Activated CD4-positive, alpha-beta T cell treated with anti-CD3 and anti-CD28 coated beads for 24 hours (primary cell): ENCODE results near the gene RASA3.
"Not testable (repeated sequence)": the region's sequence is repeated elsewhere in the genome, so short reads cannot be mapped to it uniquely, and the experiment has no call there.

Experiments
- DNase-seq, 2 donors: peaks; one replicate each; pipeline ENCODE4 v3.0.0-alpha.2; 2020; ENCODE audit warnings: low read depth in 2 of 2

RASA3 gene

DNA sequence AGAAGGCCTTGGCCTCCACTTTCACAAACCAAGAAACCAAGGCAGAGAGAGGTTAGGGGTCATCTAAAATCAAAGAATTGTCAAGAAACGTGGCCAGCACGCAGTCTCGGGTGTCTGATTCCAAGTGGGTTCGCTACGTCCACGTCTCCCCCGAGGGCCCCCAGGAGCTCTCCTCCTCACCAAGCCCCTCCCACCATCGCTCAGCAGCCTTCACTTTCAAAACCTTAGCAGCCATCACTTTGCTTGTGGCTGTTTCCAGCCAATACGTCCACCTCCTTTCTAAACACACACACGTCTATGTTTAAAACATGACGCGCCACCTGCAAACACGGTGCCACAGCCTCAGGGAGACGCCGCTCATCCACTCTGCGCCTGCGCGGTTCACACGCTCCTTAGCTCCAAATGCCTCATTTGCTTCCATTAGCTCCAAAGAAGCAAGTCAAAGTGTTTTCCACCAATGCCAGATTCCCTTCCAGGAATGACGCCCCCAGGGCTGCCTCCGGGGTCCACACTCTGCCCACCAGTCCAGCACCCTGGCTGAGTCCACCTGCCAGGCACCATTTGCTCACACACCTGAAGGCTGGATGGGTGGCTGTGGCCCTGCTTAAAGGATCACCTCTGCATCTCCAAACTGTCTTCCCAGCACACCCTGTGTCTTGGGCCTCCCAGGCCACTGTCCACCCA, 5.5 kb downstream of the RASA3 start:
- DNase-seq: no peak

DNA sequence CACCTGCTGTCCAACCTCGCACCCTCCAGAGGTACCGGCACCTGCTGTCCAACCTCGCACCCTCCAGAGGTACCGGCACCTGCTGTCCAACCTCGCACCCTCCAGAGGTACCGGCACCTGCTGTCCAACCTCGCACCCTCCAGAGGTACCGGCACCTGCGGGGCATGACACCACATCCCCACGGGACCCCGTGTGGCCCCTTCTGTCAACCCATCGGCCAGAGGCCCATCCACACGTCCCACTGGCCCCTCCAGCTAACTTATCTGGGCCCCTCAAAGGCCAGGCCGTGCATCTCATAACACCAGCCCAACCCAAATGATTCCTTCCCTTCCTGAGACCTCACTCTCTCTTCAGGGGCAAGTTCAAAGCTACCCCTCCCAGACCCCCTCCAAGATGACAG, 6.3 kb downstream of the RASA3 start:
- DNase-seq: not testable (repeated sequence)

DNA sequence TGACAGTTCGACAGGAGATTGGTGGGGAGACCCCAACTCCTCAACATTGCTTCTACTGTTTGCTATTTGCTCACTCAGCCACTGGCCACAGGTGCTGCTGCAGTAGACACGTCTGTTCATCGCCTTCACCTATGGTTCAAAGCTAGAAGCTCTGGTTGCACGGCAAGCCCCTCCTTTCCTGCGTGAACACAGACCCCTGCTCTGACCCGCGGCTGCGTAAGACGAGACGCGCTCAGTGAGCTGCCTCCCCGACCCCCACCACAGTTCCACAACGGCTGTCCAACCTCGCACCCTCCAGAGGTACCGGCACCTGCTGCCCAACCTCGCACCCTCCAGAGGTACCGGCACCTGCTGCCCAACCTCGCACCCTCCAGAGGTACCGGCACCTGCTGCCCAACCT, 6.8 kb downstream of the RASA3 start:
- no peak for DNase-seq

DNA sequence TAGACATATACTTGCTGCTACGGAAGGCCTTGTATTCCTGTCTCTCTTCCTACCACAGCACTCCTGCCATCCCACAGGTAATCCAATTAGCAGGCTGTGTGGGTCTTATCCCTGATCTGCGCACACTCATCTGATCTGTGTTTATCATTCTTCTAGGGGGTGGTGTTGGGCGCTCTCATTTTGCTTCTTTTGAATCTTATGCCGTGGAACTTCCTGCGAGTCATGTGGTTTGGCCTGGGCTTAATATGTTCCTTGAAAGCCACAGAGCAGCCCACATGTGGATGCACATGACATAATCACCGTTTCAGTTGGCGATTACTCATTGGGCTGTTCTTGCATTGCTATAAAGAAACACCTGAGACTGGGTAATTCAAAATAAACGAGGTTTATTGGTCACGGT, 7.5 kb downstream of the RASA3 start:
- DNase-seq: peak; percentile 56

DNA sequence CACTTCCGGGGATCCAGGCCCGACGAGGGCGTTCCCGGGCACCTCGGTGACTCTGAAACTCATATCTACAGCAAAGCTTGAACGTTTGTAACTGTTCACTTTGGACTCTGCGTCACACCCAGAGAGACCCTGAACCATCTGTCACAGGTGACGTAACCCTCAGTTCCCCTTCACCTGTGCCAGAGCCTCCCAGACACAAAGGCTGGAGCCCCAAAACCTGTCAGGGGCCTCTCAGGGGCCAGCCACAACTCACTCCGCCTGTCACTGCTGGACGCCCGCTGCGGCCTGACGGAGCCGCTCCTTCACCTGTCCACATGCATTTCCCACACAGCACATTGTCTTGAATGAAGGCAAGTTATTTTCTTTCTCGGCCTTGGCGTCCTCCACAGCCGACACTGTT, 8.0 kb downstream of the RASA3 start:
- no peak for DNase-seq

DNA sequence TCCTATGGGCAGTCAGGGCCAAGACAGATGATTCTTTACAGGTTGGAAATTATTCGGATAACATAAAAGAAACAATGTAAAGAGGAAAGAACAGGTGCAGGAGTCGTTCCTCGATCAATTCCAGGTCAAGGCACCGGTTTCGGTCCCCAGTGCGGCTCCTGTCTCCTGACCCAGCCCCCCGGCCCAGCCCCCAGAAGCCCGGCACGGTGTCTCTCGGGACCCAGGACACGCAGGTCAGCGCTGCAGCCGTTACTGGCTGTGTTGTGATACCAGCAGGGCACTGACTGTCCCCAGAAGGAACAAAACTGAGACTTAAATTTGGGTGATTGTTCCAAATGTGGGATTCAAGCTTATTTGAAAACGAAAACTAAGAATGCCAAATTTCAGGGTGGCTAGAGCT, 8.5 kb downstream of the RASA3 start:
- DNase-seq: no peak

DNA sequence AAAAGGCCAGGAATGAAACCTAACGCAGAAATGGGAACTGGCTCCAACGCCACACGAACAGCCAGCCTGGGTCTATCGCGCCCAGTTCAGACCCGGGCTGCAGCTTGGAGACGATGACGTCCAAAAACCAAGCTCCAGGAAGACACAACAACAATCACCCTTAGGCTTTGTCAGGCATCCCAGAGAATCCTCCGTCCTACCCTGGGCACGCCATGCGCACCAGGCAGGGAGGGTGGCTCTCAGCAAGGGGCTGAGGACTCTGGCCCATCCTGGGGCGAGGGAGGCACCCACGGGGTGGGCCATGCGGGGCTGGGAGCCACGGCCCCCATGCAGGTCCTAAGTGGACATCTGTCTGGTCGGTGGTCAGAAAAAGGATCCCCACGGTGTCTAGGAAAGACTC, 9.0 kb downstream of the RASA3 start:
- DNase-seq: no peak

DNA sequence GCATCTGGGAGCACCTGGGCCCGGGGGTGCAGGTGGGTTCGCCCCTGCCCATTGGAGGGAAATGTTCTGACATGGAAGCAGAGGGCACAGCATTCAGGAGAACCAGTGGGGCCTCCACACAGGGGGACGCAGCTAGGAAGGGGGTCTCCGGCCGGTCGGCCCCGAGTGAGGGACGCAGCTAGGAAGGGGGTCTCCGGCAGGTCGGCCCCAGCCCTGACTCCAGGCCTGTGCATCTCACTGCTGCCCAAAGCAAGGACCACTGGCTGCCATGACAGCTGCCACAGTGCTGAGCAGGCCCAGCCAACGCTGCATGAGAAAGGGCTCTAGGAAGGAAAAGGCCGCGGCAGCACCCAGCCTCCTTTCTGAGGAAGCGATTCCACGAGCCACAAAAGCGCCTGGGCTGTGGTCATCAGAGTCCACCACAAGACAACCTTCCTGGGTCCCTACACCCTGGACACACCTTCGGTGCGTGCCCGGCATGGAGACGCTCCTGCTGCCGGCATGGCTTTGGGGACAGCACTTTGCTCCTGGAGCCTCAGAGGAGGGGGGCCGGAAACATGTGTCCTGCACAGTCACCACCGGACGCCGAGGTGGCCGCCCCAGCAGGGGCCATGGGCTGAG, 9.7 kb downstream of the RASA3 start:
- no peak for DNase-seq

DNA sequence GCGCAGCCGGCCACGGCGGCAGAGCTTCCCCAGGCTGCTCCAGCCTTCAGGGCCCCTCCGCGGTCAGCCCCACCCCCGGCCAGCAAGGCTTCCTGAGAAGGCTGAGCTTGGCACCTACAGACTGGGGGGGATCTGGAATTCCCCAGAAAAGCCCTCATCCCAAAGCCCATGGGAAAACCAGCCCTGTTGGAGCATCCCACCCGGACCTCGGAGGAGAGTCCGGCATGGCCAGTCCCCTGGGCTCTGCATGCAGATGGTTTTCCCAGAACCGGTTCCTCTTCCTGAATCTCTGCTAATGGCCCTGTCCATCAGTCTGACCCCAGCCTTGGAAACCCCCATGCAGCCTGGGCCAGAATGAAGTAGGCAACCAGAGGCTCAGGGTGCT, 10.3 kb downstream of the RASA3 start:
- no peak for DNase-seq

DNA sequence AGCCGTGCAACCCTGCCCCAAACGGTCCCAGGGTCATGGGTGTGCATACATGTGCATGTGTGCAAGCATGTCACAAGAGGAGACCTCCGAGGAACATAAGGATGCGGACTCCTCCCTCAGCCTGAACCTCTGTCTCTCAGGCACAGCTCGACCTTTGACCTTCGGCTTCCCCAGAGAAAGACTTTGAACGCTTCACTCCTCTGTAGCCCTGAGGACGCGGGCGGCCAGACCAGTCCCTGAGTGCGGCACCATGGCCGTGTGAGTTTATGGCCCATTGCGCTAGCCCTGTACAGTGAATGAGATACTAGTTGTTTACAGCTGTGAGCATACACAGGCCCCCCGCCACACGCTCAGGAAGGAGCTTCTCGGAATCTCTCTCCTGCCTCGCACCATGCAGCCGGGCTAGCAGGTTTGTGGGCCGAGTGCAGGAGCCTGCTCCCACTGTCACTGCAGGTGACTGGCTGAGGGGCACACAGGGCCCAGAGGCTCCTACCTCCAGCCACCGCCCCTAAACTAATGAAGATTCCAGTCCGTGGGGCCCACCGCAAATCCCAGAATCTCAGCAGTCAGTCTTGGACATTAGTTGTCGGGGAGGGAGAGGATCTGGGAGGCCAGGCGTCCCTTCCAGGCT, 10.8 kb downstream of the RASA3 start:
- no peak for DNase-seq

DNA sequence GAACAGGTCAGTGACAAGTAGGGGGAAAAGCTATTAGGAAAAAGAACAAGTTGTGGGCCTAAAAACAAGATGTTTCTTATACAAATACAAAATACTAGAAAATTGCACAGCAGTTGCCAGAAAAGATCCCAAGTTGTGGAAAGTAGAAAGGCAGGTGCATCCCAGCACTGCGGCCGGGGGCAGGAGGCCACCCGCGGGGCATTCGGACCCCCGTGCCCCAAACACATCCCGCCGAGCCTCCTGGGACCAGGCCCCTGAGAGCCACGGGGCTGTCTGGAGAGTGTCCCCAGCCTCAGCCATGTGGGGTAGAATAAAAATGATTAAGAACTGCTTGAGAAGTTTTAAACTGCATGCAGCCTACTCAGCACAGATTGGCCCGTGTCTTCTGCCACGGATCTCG, 11.4 kb downstream of the RASA3 start:
- DNase-seq: no peak

DNA sequence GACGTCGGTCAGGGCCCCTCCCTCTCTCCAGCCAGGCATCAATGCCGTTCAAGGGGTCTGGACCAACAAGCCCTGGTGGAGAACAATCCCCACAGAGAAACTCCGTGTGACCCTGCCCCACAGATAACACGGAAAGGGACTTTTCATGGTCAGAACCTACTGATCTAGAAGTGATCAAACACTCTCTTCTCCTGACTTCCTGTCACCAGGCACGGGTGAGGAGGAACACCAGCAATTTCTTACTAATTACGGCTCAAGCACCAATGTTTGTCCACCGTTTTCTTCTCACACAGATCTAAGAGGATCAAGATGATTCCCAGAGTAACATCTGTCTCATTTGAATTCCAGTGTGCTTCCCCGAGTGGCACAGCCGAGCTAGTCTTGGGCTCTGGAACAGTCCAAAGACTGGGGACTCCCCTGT, 11.8 kb downstream of the RASA3 start:
- no peak for DNase-seq

DNA sequence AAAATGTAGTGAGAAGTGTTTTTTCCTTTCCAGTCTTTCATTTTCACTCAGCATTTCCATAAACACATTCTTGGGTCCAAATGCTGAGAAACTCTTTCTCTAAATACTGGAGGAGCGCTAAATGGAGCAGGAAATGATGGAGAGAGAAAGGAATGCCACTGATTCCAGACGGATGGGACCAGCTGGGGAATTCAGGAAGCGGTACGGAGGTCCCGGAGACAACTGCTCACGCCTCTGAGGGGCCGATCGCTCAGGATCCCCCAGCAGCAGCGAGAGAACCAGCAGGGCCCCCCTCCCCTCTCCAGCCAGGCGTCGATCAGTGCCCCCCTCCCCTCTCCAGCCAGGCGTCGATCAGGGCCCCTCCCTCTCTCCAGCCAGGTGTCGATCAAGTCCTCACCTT, 13.2 kb downstream of the RASA3 start:
- no peak for DNase-seq

DNA sequence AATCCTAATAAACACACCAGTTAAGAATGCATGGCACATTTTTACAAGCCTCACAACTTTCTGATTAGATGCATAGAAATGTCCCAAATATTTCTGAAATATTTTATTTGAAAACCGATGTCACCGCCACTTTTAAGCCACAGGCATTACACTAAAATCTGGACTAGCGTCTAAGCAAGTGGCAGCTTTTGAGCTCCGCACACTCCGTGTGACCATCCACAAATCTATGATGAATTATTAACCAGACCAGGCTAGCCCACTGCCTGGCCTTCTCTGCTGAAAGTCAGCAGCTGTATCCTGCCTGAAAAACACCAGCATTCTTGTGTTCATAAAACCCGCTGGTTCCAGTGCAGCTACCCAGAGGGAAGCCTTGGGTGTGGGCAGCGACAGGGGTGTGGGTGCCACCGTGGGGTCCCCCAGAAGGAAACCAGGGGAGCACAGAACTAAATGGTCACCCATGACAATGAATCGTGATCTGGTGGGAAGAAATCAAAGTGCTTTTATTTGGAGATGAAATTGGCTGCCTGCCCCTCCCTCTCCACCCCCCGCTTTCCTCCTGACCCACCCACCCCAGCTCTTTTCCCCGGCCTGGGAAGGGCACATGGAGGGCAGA, 13.8 kb downstream of the RASA3 start:
- DNase-seq: no peak

DNA sequence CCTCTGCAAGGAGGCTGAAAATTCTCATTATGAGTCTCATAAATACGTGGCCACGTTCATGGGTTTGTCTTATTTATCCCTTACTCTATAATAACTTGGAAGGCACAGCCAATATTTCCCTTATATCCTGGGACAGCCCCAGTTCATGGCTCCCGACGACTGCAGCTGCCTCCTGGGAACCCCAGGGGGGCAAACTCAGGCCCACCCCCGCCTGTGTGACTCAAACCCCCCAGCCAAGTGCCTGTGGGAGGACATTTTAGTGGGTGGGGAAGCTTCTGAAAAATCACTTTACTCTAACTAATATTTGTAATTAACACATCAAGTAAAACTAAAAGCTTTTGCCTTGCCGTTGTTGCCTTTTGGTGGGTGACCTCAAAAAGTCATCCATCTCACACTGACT, 14.3 kb downstream of the RASA3 start:
- DNase-seq: no peak

DNA sequence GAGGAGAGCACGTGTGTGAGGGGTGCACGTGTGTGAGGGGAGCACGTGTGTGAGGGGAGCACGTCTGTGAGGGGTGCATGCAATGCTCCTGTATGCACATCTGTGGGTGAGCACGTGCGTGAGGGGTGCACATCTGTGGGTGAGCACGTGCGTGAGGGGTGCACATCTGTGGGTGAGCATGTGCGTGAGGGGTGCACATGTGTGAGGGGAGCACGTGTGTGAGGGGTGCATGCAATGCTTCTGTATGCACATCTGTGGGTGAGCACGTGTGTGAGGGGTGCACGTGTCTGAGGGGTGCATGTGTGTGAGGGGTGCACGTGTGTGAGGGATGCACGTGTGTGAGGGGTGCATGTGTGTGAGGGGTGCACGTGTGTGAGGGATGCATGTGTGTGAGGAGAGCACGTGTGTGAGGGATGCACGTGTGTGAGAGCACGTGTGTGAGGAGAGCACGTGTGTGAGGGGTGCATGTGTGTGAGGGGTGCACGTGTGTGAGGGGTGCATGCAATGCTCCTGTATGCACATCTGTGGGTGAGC, 15.0 kb downstream of the RASA3 start:
- DNase-seq: not testable (repeated sequence)

DNA sequence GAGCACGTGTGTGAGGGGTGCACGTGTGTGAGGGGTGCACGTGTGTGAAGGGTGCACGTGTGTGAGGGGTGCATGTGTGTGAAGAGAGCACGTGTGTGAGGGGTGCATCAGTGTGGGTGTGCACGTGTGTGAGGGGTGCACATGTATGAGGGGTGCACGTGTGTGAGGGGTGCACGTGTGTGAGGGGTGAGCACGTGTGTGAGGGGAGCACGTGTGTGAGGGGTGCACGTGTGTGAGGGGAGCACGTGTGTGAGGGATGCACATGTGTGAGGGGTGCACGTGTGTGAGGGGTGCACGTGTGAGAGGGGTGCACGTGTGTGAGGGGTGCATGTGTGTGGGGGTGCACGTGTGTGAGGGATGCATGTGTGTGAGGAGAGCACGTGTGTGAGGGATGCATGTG, 15.7 kb downstream of the RASA3 start:
- no peak for DNase-seq

DNA sequence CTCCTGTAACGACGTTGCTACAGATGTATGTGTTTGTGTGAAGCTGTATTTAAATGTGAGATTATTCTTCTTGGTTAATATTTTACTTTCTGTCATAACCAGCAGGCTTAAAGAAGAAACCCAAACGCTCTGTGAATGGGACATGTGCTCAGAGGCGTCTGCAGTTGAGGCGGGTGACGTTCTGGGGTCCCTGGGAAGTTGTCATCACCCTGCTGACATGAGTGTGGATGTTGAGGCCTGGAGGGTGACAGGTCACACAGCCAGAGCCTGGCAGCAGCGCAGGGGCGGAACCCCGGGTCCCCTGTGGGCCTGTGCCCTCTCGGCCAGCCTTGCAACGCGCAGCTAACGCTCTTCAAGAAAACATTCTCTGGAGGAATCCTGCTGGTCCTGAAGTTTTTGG, 16.6 kb downstream of the RASA3 start:
- no peak for DNase-seq

DNA sequence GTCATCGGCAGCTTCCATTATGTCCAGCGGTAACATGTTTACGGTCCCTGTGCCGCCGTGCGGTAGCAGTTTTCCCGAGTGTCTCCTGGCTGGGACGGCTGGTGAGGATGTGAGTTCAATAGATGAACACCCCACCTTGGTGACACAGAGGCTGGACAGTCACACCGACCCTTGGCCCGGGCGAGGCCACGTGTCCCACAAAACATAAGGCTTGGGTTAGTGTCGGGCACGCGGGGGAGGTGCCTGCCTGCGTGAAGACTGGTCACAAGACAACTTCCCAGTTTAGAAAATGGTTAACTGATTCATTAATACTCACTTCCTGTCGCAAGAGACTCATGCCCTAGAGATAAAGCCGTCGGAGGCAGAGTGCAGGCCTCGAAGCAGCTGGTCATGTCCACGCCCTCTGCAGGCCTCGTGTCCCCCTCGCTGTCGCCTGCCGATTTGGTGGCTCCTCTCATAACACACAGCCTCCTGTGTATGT, 17.2 kb downstream of the RASA3 start:
- DNase-seq: no peak

DNA sequence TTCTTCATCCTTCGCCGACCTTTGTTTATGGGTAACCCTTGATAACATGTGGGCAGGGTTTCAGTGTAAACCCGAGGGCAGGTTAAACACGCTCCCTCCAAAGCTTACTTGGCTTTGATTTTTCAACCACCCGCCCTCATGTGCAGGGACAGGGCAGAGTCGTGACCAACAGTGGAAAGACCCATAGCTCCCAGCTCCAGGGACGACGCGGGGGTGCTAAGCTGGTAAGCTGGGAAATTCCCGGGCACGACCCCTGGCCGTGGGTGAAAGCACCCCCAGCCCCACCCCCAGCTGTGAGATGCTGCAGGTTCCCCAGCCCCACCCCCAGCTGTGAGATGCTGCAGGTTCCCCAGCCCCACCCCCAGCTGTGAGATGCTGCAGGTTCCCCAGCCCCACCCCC, 17.8 kb downstream of the RASA3 start:
- DNase-seq: not testable (repeated sequence)

DNA sequence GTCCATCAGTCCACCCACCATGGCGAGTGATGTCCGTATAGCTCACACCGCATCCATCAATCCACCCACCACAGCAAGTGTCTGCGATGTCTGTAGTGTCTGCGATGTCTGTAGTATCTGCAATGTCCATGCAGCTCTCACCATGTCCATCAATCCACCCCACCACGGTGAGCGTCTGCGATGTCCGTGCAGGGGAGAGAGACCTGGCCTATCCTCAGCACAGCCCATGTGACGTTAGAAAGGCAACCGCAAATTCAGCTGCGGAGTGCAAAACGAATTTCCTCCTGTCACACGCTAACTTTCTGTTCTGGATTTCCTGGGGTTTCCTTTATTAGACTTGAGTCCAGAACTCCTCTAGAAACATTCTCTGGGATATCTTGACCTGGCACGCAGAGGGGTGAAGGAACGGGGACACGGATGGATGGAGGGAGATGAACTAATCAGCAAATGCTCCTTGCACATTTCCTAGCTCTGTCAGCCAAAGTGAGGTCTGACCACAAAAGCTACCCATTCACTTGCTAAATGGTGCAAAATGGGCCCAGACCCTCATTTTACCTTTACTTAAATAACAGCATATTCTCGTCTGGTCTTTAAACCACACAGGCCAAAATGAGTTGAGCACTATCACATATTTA, 18.3 kb downstream of the RASA3 start:
- no peak for DNase-seq

DNA sequence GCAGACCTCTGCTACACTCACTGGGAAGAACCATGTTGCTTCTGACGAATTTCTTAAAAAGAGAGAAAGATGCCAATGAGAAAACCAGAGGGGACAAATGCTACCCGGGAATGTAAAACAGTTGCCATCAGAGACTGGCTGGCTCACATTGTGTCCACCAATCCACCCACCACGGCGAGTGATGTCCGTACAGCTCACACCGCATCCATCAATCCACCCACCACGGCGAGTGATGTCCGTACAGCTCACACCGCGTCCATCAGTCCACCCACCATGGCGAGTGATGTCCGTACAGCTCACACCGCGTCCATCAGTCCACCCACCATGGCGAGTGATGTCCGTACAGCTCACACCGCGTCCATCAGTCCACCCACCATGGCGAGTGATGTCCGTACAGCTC, 19.0 kb downstream of the RASA3 start:
- DNase-seq: not testable (repeated sequence)
